Measurements from ENCODE around the gene SDK2. TPM values are rescaled to one million over a fixed set of nuclear protein-coding genes. Genes with fewer than 3 reads are reported as not detected.

The SDK2 gene
- total and polyA plus RNA-seq, 2 experiments from 2014 or later, result 0.74 to 5.1 TPM

DNA sequence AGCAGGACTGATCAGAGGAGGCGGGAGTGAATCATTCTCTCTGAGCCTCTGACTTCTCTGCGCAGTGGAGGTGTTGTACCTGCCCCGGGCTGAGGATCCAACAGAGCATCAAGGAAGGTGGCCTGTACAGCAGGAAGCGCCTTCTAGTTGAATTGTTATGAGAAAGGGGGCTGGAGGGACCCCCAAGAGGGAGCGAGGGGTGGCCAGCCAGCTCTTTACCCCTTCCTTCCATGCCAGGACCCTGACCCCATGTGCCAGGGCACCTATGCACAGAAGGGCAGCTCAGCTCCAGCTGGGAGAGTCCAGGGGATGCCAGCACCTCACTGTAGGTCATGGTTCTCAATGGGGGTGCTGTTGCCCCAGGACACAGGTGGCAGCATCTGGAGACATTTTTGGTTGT lies 149.3 kb downstream of the SDK2 start:
- Histone ChIP-seq H2AFZ (no peak overlapping the region), H3K4me1 (ENCODE audit: insufficient read depth) (peaks cover 8% of the 10 kb centered on the region), H3K36me3 (ENCODE audit: insufficient read depth) (no peaks in the 10 kb centered on the region), H3F3A (replicated peaks; ENCODE audit: low read depth) (no peaks in the 10 kb centered on the region), H3K27ac (ENCODE audit: low read depth) (no peak overlapping the region), H3K9me2 (ENCODE audit: insufficient read depth) (0 out of 2 replicates have a peak, but pooled peaks cover 3% of the 10 kb centered on the region), H3K27me3 (ENCODE audit: insufficient read depth) (no peaks in the 10 kb centered on the region), H4K20me1 (replicated peaks; ENCODE audit: insufficient read depth) (no peaks in the 10 kb centered on the region), H3K4me3 (no peak overlapping the region), H3K79me2 (replicated peaks; ENCODE audit: insufficient read depth) (no peaks in the 10 kb centered on the region), H3K4me2 (no peak overlapping the region)
- Mint-ChIP-seq H3K9me3 (no peaks in the 10 kb centered on the region), H3K36me3 (ENCODE audit: low read depth) (no peaks in the 10 kb centered on the region), H3K27me3 (ENCODE audit: insufficient read depth, low read depth, poor library complexity) (peaks cover 11% of the 10 kb centered on the region), H3K4me3 (no peak overlapping the region), H3K4me1 (peaks cover 20% of the 10 kb centered on the region), H3K27ac (no peak overlapping the region)
- DNase-seq (ENCODE audit: low spot score), result no peak
- no peak for ATAC-seq
- TF ChIP-seq, protein P1, sequence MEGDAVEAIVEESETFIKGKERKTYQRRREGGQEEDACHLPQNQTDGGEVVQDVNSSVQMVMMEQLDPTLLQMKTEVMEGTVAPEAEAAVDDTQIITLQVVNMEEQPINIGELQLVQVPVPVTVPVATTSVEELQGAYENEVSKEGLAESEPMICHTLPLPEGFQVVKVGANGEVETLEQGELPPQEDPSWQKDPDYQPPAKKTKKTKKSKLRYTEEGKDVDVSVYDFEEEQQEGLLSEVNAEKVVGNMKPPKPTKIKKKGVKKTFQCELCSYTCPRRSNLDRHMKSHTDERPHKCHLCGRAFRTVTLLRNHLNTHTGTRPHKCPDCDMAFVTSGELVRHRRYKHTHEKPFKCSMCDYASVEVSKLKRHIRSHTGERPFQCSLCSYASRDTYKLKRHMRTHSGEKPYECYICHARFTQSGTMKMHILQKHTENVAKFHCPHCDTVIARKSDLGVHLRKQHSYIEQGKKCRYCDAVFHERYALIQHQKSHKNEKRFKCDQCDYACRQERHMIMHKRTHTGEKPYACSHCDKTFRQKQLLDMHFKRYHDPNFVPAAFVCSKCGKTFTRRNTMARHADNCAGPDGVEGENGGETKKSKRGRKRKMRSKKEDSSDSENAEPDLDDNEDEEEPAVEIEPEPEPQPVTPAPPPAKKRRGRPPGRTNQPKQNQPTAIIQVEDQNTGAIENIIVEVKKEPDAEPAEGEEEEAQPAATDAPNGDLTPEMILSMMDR (conservative IDR thresholded peaks at IDR 0.05; ENCODE audit: low read depth in 2 of 2), result no peak
- TF ChIP-seq, protein P2, sequence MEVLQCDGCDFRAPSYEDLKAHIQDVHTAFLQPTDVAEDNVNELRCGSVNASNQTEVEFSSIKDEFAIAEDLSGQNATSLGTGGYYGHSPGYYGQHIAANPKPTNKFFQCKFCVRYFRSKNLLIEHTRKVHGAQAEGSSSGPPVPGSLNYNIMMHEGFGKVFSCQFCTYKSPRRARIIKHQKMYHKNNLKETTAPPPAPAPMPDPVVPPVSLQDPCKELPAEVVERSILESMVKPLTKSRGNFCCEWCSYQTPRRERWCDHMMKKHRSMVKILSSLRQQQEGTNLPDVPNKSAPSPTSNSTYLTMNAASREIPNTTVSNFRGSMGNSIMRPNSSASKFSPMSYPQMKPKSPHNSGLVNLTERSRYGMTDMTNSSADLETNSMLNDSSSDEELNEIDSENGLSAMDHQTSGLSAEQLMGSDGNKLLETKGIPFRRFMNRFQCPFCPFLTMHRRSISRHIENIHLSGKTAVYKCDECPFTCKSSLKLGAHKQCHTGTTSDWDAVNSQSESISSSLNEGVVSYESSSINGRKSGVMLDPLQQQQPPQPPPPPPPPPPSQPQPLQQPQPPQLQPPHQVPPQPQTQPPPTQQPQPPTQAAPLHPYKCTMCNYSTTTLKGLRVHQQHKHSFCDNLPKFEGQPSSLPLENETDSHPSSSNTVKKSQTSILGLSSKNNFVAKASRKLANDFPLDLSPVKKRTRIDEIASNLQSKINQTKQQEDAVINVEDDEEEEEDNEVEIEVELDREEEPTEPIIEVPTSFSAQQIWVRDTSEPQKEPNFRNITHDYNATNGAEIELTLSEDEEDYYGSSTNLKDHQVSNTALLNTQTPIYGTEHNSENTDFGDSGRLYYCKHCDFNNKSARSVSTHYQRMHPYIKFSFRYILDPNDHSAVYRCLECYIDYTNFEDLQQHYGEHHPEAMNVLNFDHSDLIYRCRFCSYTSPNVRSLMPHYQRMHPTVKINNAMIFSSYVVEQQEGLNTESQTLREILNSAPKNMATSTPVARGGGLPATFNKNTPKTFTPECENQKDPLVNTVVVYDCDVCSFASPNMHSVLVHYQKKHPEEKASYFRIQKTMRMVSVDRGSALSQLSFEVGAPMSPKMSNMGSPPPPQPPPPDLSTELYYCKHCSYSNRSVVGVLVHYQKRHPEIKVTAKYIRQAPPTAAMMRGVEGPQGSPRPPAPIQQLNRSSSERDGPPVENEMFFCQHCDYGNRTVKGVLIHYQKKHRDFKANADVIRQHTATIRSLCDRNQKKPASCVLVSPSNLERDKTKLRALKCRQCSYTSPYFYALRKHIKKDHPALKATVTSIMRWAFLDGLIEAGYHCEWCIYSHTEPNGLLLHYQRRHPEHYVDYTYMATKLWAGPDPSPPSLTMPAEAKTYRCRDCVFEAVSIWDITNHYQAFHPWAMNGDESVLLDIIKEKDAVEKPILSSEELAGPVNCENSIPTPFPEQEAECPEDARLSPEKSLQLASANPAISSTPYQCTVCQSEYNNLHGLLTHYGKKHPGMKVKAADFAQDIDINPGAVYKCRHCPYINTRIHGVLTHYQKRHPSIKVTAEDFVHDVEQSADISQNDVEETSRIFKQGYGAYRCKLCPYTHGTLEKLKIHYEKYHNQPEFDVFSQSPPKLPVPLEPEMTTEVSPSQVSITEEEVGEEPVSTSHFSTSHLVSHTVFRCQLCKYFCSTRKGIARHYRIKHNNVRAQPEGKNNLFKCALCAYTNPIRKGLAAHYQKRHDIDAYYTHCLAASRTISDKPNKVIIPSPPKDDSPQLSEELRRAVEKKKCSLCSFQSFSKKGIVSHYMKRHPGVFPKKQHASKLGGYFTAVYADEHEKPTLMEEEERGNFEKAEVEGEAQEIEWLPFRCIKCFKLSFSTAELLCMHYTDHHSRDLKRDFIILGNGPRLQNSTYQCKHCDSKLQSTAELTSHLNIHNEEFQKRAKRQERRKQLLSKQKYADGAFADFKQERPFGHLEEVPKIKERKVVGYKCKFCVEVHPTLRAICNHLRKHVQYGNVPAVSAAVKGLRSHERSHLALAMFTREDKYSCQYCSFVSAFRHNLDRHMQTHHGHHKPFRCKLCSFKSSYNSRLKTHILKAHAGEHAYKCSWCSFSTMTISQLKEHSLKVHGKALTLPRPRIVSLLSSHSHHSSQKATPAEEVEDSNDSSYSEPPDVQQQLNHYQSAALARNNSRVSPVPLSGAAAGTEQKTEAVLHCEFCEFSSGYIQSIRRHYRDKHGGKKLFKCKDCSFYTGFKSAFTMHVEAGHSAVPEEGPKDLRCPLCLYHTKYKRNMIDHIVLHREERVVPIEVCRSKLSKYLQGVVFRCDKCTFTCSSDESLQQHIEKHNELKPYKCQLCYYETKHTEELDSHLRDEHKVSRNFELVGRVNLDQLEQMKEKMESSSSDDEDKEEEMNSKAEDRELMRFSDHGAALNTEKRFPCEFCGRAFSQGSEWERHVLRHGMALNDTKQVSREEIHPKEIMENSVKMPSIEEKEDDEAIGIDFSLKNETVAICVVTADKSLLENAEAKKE (CRISPR knock-in tag; IDR thresholded peaks at IDR 0.05), result no peak
- TF ChIP-seq, protein P3, sequence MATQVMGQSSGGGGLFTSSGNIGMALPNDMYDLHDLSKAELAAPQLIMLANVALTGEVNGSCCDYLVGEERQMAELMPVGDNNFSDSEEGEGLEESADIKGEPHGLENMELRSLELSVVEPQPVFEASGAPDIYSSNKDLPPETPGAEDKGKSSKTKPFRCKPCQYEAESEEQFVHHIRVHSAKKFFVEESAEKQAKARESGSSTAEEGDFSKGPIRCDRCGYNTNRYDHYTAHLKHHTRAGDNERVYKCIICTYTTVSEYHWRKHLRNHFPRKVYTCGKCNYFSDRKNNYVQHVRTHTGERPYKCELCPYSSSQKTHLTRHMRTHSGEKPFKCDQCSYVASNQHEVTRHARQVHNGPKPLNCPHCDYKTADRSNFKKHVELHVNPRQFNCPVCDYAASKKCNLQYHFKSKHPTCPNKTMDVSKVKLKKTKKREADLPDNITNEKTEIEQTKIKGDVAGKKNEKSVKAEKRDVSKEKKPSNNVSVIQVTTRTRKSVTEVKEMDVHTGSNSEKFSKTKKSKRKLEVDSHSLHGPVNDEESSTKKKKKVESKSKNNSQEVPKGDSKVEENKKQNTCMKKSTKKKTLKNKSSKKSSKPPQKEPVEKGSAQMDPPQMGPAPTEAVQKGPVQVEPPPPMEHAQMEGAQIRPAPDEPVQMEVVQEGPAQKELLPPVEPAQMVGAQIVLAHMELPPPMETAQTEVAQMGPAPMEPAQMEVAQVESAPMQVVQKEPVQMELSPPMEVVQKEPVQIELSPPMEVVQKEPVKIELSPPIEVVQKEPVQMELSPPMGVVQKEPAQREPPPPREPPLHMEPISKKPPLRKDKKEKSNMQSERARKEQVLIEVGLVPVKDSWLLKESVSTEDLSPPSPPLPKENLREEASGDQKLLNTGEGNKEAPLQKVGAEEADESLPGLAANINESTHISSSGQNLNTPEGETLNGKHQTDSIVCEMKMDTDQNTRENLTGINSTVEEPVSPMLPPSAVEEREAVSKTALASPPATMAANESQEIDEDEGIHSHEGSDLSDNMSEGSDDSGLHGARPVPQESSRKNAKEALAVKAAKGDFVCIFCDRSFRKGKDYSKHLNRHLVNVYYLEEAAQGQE (IDR thresholded peaks at IDR 0.05; ENCODE audit: unreplicated experiment), result no peak
- TF ChIP-seq, protein P4, sequence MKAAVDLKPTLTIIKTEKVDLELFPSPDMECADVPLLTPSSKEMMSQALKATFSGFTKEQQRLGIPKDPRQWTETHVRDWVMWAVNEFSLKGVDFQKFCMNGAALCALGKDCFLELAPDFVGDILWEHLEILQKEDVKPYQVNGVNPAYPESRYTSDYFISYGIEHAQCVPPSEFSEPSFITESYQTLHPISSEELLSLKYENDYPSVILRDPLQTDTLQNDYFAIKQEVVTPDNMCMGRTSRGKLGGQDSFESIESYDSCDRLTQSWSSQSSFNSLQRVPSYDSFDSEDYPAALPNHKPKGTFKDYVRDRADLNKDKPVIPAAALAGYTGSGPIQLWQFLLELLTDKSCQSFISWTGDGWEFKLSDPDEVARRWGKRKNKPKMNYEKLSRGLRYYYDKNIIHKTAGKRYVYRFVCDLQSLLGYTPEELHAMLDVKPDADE (IDR thresholded peaks at IDR 0.05), result no peak
- TF ChIP-seq EZH2 (IDR thresholded peaks at IDR 0.05; ENCODE audit: low read depth, unreplicated experiment), result no peak
- TF ChIP-seq EZH2phosphoT487 (IDR thresholded peaks at IDR 0.05; ENCODE audit: unreplicated experiment), result no peak
- TF ChIP-seq JUNB (IDR thresholded peaks at IDR 0.05; ENCODE audit: unreplicated experiment), result no peak
- TF ChIP-seq NANOG (IDR thresholded peaks at IDR 0.05; ENCODE audit: borderline replicate concordance), result no peak
- TF ChIP-seq ZNF114 (CRISPR knock-in tag; IDR thresholded peaks at IDR 0.05), result no peak
- TF ChIP-seq STAT1 (IDR thresholded peaks at IDR 0.05; ENCODE audit: unreplicated experiment), result no peak
- TF ChIP-seq CREB1 (CRISPR knock-in tag; IDR thresholded peaks at IDR 0.05; ENCODE audit: low read depth), result no peak
- TF ChIP-seq ZNF331 (CRISPR knock-in tag; IDR thresholded peaks at IDR 0.05; ENCODE audit: low read depth), result no peak
- TF ChIP-seq POLR2AphosphoS5 (IDR thresholded peaks at IDR 0.05; ENCODE audit: low read depth), result no peak
